ENCODE measurements around the gene NUP58. TPM values are rescaled to one million over a fixed set of nuclear protein-coding genes. Genes with fewer than 3 reads are reported as not detected.

The NUP58 gene
- total and polyA plus RNA-seq, 10 of the 15 experiments (the other 5 are each of a cell fraction or from before 2014, with no cell fraction given), result 12.1 to 78.0 (median 48.9) TPM

DNA sequence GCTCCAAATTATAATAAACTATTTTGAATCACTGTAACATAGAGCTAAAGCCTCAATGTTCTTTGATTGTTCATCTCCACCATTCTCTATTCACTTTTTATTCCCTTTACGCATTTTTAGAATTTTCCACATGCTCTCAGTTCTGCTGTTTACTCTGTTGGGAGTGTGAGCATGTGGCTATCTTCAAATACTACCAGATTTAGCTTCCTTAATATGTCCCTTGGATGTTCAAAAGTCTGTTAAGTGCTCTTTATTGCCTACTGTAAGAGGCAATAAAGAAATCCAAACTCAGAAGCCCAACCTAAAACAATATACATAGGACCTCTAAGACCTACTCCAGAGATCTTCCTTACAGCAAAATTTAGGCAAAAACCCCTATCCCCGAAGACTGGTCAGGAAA lies 48.7 kb upstream of the NUP58 start (continued):
- TF ChIP-seq RELB (IDR thresholded peaks at IDR 0.05; ENCODE audit: low read depth), result no peak

DNA sequence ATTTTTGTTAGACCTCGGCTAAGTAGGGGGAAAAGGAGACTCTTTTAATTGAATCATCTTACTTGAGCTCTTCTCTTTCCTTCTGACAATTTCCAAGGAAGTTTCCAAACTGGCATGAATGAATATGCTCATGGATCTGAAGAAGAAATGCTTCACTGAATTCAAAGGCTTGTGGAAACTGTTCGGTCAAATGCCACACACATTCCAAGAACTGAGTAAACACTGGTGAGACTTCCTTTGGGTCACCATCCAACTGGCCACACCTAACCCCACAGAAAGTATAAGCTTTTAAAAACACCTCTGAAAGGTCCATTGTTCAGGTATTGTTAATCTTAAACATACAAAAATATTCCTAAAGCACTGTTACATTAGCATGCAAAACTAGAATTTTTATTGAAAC lies 47.7 kb upstream of the NUP58 start:
- Histone ChIP-seq H3K79me2 (ENCODE audit: control insufficient read depth, insufficient read depth, low read length) (no peaks in the 10 kb centered on the region), H3K4me3 (no peak overlapping the region), H3K36me3 (ENCODE audit: control insufficient read depth in 2 of 2, insufficient read depth in 2 of 2, low read length in 1 of 2) (peaks cover 0 to 2% of the 10 kb centered on the region in 2 experiments; a peak in 2 of 4 replicates), H2AFZ (ENCODE audit: control insufficient read depth, low read depth, low read length) (no peak overlapping the region), H3K4me2 (ENCODE audit: control insufficient read depth, insufficient read depth) (no peak overlapping the region), H3K9me3 (replicated peaks; ENCODE audit: control insufficient read depth, insufficient read depth, low read length) (no peaks in the 10 kb centered on the region), H3K9ac (ENCODE audit: control insufficient read depth, insufficient read depth, low read length) (no peak overlapping the region), H3K27ac (ENCODE audit: control insufficient read depth, insufficient read depth) (no peak overlapping the region), H3K27me3 (replicated peaks in 1 of 2; ENCODE audit: control insufficient read depth in 2 of 2, insufficient read depth in 2 of 2, low read length in 1 of 2) (no peaks in the 10 kb centered on the region), H3K4me1 (ENCODE audit: control insufficient read depth, insufficient read depth, low read length) (peaks cover 4% of the 10 kb centered on the region), H4K20me1 (ENCODE audit: control insufficient read depth, insufficient read depth) (no peaks in the 10 kb centered on the region)
- no peak for ATAC-seq
- ChIA-PET RAD21 (ENCODE audit: unreplicated experiment) (interaction anchor here (1.1 kb wide), 1 partner anchor 20 kb away, joined by 3 read pairs; no protein-coding TSS in a partner anchor), CTCF (interaction anchor here (0.9 to 2.2 kb wide), 6 partner anchors 9 to 170 kb away, joined by 3 to 8 read pairs (median 4); no protein-coding TSS in a partner anchor), POLR2A (no interaction called here), SMC1A (ENCODE audit: uncharacterized antibody, unreplicated experiment) (interaction anchor here (0.9 to 1.7 kb wide), 2 partner anchors 13 to 169 kb away, joined by 4 to 6 read pairs; no protein-coding TSS in a partner anchor)
- BruUV-seq (replicated peaks), result no TSS peak
- TF ChIP-seq CBX5 (IDR thresholded peaks at IDR 0.05; ENCODE audit: low read depth), result no peak
- no peak for TF ChIP-seq MXI1 (IDR thresholded peaks at IDR 0.05; ENCODE audit: low read depth, low read length)
- no peak for TF ChIP-seq KDM1A (IDR thresholded peaks at IDR 0.05; ENCODE audit: borderline replicate concordance)
- no peak for TF ChIP-seq EZH2 (IDR thresholded peaks at IDR 0.05; ENCODE audit: borderline replicate concordance, control insufficient read depth, low read depth, low read length)
- WGBS (ENCODE audit: insufficient coverage, insufficient replicate concordance, low lambda C conversion rate, missing lambda C conversion rate), result 72% methylated on average over 2 of the region's 2 CpGs
- intact Hi-C loops (cut with micrococcal nuclease; ENCODE audit: unreplicated experiment) (no loop called here), in situ Hi-C loops (cut with MboI) (no loop called here)
- FAIRE-seq, result no peak
- DNase-seq (ENCODE audit: low read depth, low spot score), result no peak

Measured in GM12878 (cell line).